ENCODE results near the gene NARF.

DNA sequence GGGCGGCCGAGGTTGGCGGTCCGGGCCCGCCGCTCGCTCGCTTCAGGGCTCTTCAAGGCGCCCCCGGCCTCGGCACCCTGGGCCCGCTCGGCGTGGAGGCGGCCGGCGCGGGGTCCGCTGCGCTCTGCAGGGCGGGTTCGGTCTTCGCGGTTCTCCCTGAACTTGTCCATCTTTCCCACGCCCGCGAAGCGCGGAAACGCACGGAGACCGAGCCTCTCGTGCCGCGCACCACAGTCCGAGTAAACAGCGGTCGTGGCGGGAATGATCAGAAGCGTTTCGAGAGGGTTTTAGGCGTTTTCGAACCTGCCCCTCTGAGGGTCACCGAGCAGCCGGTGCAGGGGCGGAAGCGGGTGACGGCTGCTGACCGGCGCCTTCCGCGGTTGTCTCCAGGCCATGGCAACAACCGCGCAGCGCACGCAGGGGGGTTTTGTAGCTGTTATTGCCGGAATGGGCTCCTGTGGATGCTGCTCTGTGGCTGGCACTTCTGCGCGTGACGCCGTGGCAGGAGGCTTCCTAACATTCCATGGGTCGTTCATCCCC, 414 bp downstream of the NARF start:
- TF ChIP-seq CTCF (IDR thresholded peaks at IDR 0.05; ENCODE audit: control extremely low read depth in 1 of 3, insufficient read depth in 1 of 3, low read depth in 1 of 3, low read length in 3 of 3) (no peak), SIN3A (conservative IDR thresholded peaks at IDR 0.05 in 1 of 2, IDR thresholded peaks at IDR 0.05 in 1 of 2; ENCODE audit: low read depth in 1 of 2, low read length in 2 of 2) (0 out of 4 replicates have a peak, but pooled peaks of 1 of the 2 experiments have one; percentile 55), JUN (IDR thresholded peaks at IDR 0.05; ENCODE audit: low read depth, low read length) (no peak)
